OCI-LY7 (cell line): Measurements from ENCODE around the gene BRSK2.

Experiments used
- CTCF ChIP-seq: fragments of 200-600 bp; sonication (generic); conservative IDR thresholded peaks from 2 replicates; pipeline ENCODE4 v1.5.1; 2014; ENCODE audit warnings: mild to moderate bottlenecking, antibody characterized with exemption, low read length, moderate library complexity, mixed read lengths
- EZH2phosphoT487 ChIP-seq: fragments of 200-600 bp; sonication (generic); IDR thresholded peaks from 2 replicates; pipeline ENCODE4 v1.6.1; 2018; ENCODE audit warnings: low read depth, borderline replicate concordance, mild to moderate bottlenecking, mixed run types, antibody characterized with exemption, low read length, moderate library complexity, mixed read lengths

- TF ChIP-seq CTCF = no peak
- TF ChIP-seq EZH2phosphoT487 = no peak
Measured at GRCh38 chr11:1448882-1449281, 59.1 kb downstream of the BRSK2 start.
